HuH-7 (cell line): ENCODE data around the gene DPM2.

Experiments
- DNase-seq: peaks from one replicate; pipeline ENCODE4 v3.0.0; 2011; ENCODE audit warnings: low spot score

Gene DPM2

DNA sequence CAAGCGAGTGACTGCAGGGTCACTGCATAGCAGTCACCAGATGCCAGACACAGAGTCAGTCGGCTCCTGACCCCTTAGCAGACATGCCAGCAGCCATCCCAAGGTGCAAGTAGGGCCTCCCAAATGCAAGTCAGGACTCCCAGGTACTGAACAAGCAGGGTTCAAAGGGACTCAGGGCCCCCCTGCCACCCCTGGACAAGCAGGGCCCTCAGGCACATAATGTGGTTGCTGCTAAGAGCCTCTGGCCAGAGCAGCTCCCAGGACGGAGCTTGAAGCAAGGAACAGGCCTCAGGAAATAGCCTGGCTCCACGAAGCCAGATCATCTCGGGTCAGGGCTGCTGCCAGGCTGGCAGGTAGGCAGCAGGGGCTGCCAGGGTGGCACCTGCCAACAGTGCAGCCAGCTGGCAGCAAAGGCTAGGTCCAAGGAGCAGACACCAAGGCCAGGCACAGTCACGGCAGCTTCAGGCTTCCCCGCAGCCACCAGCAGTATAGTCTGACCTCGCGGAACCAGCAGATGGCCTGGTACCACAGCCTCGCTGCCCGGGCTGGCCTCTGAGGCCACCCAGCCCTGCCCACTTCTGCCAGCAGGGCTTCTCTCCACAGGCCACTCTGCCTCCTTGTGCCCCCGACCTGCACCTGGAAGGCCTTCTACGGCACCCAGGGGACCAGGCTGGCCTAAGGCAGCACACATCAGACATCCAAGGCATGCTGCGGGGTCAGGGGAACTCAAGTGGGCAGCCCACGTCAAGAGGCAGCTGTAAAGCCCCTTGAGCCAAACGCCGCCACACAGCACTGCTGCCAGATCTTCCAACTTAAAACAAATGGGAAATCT lies 35.7 kb upstream of the DPM2 start:
- DNase-seq, result no peak

DNA sequence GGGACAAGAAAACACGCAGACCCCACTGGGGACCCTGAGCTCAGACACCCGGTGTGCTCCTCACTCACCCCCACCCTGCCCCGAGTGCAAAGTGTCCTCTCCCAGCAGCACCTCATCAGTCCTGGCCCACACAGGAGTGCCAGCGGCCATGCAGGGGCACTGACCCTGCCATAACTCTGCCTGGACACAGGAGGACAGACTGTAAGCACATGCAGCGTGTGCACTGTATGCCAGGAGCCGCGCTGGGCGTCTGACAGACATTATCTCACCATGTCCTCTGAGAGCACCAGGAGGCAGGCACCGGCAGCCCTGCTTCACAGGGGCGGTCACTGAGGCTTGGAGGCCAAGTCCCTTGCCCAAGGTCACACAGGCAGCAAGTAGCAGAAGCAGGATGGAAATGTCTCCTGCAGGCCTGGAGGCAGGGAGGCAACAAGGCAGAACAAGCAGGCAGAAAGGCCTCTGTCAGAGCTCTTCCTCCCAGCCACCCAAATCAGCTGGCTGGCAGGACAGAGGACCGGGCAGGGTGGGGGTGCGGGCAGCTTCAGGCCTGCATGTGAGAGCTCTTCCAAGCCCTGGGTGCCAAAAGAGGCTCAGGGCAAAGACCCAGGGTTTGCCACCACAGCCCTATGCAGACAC lies 34.7 kb upstream of the DPM2 start:
- no peak for DNase-seq

DNA sequence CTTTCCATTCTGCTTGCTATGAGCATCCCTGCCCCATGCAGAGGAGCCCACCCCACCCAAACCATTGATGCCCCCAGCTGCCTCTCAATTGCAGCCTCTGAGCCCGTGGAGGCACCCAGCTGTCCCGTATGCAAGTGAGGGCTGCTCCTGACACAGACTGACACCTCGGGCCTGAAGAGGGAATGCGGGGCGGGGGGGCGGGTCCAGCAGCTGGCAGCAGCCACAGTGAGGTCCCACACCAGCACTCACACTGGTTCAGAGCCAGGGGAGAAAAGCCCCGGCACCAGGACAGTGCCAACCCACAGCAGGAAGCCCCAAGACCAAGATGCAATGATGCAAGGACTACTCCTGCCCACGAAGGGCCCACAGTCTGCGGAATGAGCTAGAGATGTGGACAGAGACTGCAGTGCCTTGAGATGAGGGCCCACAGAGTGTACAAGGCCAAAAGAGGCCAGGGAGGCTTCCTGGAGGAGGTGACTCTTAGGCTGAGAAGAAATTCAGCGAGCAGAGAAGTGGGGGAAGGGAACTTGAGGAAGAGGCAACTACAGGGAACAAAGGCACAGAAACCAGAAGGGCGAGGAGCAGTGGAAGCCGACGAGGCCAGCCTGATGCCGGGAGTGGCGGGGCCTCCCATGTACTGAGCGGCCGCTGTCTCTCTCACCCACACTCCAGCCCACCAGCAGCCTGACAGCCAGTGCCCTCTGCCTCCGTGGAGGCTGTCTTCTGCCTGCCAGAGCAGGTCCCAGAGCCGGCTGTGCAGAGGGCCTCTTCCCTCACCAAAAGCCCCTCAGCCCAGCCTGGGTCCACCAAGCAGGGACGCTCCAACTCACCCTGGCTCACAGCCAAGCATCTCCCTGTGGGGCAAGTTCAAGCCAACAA lies 33.9 kb upstream of the DPM2 start:
- no peak for DNase-seq

DNA sequence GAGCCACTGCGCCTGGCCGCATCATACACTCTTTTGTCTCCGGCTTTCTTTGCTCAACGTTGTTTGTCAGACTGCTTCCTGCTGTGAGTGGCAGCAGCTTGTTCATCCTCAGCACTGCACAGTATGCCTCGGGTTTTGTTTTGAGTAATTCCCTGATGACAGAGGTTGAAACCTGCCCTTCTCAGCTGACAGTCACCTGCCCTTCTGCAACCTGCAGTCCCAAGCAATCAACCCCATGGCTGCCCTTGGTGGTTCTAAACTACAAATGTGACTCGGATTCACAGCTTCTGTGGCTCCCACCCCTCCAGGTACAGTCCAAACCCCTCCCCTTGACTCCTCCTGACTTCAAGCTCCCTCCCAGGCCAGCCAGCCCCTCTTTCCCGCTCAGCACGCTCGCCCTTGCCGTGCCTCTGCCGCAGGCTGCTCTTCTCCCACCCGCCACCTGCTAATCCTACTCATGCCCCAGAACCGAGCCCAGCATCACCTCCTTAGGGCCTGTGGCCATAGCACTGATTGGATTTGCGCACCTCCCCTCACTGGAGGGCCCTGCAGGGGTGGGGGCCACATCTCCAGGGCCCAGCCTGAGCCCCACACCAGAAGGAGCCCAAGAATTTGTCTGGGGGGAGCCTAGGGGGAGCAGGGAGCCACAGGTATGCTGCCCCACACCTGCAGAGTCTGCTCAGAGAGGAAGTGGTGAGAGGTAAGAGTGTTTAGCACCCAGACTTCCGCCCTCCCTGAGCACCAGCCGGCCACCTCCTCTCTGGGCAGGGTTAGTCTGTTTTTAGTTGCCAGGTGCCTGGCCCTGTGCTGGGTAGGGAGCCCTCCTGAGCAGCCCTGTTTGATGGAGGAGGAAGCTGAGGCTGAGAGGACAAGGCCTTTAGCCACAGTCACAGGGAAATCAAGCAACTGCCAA lies 33.0 kb upstream of the DPM2 start:
- no peak for DNase-seq

DNA sequence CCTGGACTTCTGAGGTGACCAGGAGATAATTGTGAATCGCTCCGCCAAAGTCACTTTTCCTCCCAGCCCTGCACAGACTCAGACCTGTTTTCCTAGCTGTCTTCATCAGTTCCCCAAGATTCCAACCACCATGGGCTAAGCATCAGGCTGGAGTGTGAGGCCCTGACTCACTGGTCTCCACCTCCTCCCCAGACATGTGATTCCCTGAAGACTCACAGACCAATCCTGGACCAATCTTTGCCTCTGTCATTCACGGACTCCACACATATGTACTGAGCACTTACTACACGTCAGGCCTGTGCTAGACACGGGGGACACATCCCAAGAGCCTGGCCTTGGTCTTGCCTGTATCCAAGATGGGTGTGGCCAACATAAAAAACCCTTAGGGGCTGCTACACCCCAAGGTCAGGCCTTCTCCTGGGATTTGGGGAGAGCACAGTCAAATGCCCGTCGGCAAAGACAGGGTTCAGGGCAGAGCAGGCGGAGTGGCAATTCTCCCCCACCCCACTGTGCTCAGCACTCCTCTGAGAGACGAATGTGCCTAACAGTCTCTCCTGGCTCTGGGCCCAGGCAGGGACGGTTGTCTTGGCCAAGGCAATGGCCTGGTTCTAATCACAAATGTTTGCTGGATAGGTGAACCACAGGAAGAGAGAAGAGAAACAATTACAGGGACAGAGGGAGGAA lies 31.2 kb upstream of the DPM2 start:
- DNase-seq, result no peak

DNA sequence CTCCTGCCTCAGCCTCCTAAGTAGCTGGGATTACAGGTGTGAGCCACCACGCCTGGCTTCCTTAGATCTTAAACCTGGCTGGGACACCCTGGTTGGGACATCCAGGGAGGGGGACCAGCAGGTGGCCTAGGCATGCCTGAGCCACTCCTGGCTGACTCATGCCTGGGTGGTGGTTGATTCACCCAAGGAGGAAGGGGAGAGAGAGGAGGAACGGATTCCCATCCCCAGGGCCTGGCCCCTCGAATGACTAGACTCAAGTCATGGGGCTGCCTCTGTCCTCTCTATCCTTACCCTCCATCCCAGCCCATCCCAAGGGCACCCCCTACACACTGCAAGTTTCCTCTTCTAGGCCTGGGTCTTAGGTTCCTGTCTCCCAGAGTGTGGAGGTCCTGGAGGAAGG lies 30.4 kb upstream of the DPM2 start:
- no peak for DNase-seq

DNA sequence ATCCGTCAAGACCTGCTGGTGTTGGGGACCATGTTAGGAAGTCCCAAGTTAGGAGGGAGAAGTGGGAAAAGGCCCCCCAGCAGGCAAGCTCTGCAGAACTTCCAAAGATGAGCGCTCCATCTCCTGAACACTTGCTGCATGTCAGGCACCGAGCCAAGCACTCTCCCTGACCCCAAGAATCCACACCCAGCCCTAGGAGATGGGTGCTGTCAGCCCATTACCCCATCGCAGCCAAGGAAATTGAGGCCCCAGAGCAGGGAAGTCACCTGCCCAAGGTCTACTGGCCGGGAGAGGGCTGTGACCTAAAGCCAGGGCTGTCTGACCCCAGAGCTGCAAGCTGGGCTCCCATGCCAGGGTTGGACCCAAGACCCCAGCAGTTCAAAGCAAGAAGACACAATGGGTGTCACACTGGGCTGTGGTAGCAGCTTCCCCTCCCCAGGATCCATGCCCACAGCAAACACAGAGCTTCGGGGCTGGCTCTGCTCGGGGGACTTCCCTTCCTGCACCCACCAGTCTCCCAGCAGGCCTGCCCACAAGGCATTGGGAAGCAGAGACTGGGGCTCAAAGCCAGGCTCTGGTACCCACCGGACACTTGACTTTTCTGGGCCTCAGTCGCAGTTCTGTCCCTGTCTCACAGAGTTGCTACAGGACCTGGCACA lies 29.6 kb upstream of the DPM2 start:
- DNase-seq, result no peak

DNA sequence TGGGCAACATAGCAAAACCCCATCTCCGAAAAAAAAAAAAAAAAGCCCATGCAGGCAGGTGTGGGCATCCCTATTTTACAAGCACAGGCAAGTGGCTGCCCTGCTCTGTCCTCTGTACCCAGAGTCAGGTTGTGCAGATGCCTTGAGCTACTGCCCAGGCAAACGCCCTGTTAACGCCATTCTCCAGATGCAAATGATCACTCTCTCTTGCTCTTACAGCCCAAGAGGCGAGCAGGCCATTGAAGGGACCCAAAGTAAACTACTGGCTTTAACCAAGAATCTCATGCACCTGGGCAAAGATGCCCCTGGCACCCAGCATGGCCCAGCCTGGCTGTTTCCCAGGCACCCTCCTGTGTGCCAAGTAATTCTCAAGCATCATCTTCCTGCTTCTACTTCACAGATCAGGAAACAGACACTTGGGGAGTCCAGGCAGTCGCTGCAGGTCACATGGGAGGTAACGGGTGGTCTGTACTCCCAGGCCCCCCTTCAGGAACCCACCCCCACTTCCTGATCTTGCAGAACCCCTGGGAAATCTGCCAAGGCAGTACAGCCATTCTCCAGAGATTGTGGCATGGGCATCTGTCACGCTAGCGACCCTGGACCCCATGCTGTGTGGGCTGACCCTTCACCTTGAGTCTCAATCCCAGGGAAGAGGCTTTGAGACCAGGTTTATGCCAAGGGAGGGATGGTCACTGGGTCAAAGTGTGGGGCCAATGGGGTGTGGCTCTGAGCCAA lies 28.9 kb upstream of the DPM2 start:
- no peak for DNase-seq

DNA sequence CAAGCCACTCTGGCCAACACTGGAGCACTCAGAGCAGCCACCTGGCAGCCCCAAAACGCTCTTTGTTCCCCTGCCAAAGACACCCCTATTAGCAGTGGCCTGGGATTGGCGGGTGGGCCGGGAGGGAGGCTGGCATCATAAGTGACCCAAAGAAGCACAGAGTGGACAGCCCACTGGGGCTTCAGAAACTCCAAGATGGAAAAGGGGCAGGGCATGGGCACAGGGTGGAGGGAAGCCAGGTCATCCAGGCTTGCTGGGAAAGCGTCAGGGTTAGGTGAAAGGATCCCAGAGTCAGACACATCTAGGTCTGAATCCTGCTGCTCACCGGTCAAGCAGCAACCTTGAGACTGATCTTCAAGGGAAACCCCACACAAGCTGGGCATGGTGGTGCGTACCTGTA lies 28.3 kb upstream of the DPM2 start:
- DNase-seq, result no peak

DNA sequence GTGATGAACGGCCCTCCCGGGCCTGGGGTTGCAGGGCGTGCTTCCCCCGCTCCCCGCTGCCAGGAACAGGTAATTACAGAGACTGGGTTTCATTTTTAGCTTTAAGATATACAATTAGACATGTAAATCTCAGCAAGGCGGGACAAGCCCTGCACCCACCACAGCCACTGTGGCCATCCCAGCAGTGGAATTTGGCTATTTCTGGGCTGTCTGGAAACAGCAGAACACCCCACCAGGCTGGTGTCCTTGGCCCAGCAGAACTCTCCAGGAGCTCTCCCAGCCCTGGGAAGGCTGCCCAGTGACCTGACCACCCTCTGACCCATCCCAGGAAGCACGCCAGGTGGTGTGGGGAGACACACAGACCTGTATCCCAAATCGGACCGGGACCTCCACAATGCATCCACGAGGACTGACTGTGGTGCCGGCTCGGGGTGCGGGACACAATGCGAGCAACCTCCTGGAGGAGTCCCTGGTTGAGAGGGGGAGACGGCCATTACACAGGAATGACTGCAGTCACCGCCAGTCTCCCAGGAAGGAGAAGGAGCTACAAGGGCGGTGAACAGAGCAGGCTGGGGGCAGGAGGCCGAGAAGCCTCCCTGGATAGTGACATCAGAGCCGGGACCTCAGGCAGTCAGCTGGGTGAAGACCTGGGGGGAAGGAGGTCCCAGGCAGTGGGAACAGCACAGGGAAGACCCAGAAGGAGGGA lies 25.9 kb upstream of the DPM2 start:
- no peak for DNase-seq

DNA sequence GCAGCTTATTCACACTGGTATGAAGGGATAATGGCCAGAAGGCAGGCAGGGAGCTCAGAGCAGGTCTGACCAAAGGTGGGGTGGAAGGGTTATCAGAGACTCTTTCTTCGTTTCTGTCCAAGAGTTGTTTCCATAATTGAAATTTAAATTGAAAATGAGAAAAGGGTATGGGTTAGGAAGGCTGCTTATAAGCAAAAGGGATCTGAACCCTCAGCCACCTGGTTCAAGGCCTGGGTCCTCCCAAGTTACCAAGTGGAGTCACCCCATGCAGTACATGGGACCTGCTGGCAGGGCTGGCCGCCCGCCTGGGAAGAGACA lies 25.3 kb upstream of the DPM2 start:
- no peak for DNase-seq

DNA sequence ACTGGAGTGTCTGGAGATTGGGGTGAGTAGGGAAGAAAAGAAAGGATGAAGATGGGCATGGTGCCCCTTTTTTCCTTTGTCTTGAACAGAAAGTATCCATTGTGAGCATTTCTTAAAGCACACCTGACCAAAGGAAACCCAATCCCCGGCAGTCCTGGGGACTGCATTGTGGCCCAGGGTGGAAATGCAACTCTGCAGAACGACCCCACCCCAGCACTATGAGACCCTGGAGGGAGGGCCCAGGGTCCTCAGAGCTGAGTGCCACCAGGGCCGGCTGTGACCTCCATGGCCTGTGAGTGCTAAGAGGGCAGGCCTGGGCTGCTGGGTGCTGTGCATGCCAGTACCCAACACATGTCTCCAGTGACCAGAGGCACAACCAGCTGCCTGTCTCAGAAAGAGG lies 24.6 kb upstream of the DPM2 start:
- DNase-seq, result no peak

DNA sequence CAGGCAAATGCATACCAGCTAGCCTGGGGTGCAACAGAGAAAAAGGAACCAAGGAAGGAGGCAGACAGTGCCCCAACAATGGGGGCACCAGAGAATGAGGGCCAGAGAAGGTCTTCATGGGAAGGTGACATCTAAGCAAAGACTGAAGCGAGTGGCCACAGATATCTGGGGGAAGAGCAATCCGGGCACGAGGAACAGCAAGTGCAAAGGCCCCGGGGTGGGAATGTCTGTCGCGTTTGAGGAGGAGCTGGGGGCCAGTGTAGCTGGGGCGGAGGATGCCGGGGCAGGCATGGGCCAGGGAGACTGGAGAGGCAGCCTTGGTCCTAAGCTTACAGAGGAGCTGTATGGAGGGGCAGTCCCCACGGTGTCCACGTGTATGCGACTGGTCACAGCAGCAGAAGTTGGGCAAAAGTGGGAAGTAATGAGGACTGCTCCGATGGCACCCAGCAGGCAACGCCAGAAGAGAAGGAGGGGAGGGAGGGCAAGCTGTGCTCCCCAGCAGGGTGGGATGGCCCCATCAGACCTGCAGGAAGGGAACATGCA lies 24.0 kb upstream of the DPM2 start:
- DNase-seq, result no peak

DNA sequence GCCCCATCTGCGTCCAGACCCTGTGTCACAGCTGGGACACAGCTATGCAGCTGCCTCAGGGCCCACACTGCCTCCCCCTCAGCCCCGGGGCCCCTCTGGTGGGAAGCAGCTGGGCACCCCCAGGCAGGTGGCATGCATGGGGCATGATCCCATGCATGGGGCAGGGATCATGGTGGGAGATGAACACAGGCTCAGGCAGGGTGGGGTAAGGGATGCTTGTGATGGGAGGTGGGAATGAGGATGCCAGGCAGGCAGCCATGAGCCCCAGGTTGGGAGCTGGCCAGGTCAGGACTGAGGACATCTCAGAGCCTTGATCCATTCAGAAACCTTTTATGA lies 23.5 kb upstream of the DPM2 start:
- DNase-seq, result no peak

DNA sequence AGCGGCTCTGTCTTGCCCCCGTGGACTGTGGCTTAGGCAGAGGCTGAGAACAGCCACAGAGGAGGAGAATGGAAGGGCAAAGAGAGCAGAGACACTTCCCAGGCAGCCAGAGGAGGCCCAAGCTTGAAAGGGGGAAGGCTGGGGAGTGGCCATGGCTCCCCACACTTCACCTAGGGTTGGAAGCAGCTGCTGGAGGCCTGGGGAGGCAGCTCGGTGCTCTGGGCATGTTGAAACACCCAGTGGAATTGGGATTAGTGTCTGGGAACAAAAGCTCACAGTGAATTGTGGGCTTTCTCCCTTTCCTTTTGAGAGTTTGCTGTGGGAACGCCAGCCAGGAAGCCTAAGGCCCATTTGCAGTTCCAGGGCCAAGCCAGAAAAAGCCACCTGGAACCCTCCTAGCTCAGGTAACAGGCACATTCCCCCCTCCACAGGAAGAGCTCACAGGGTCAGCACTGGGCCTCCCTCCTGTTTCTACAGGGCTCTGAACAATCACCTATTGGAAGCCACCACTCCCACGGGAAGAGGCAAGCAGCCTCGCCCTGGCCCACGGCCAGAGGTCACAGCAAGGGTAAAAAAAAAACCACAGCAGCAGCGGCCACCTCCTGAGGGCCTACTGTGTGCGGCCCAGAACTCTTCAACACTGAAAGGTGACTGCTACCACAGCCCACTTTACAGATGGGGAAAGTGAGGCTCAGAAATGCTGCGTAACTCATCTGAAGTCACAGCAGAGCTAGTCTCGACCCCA lies 22.9 kb upstream of the DPM2 start:
- no peak for DNase-seq

DNA sequence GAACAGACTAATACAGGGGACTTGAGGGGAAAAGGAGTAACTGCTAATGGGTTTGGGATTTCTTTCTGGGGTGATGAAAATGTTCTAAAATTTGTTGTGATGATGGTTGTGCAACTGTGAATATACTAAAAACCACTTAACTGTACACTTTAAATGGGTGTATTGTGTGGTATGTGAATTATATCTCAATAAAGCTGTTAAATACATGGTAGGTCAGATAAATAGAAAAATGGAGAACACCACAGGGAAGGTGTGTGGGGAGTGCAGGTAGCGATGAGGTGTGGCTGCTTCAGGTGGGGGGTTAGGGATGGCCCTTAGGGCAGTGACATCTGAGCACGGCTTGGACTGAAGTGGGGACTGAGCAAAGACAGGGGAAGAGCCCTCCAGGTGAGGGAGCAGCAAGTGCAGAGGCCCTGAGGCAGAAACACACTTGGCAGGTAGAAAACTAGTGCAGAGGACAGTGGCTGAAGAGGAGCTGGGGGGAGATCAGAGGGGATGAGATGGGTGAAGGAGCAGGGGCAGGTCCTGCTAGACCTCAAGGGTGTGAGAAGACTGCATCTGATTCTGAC lies 22.3 kb upstream of the DPM2 start:
- DNase-seq, result no peak

DNA sequence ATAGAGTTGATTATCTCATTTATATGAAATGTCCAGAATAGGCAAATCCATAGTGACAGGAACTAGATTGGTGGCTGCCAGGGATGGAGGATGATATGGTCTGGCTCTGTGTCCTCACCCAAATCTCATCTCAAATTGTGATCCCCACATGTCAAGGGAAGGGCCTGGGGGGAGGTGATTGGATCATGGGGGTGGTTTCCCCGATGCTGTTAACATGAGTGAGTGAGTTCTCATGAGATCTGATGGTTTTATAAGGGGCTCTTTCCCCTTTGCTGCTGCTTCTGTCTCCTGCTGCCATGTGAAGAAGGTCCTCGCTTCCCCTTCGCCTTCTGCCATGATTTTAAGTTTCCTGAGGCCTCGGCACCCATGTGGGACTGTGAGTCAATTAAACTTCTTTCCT lies 21.7 kb upstream of the DPM2 start:
- no peak for DNase-seq

DNA sequence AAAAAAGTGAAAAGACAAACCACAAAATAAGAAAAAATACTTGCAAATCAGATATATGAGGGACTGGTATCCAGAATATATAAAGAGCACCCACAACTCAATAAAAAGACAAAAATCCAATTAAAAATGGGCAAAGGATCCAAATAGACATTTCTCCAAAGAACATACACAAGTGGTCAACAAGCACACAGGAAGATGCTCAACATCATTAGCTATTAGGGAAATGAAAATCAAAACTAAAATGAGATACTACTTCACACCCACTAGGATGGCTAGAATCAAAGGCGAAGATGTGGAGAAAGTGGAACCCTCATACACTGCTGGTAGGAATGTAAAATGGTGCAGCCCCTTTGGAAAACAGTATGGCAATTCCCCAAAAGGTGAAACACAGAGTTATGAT lies 21.1 kb upstream of the DPM2 start:
- no peak for DNase-seq
